ENCODE measurements around the gene SCP2.
"Not testable (repeated sequence)": the region's sequence is repeated elsewhere in the genome, so short reads cannot be mapped to it uniquely, and the experiment has no call there.

The SCP2 gene

DNA sequence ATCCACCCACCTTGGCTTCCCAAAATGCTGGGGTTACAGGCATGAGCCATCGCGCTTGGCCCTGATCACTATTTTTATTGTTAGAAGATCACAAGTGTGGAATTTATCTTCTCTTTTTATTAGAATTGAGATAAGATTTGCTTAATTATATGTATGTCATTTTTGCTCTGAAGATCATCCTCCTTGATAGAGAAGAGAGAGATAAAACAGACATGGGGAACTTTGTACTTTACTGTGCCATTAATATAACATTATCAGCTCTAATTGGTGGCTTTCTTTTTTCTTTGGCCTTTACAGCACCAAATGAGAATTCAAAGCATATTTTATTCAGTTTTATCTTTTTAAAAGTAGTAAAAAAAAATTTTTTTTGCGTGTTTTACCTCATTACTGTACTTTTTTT lies 46.8 kb downstream of the SCP2 start:
- DNase-seq (ENCODE audit: low spot score), result no peak

DNA sequence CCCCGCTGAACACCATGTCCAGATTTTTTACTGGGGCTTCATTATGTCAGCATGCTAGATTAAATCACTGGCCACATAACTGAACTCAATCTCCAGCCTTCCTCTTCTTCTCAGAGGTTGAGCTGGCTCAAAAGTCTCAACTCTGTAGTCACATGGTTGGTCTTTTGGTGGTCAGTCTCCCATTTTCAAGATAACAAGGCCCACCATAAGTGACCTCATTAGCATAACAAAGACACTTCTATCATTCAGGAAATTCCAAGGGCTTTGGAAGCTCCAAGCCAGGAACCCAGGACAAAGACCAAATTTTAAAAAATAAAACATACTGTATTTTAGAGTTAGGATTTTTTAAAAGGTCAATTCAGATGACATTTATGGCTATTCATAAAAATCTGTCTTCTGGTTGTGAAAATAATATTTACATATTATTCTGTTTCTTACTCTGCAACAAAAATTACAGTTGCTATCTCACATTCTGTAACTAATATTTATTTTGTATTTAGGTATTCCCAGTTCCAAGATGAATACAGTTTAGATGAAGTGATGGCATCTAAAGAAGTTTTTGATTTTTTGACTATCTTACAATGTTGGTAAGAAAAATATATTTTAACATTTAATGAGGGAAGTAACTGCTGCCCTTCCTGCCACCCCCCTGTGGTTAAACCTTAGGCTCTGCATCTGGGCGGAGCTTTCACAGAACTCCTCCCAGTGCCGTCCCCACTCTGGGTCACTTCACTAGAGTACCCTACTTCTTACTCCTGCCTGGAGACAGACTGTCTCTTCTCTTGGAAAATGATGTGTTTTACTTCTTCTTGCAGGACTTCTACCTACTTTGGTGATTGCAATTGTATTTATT lies 49.3 kb downstream of the SCP2 start:
- DNase-seq (ENCODE audit: low spot score), result peak; percentile 76

DNA sequence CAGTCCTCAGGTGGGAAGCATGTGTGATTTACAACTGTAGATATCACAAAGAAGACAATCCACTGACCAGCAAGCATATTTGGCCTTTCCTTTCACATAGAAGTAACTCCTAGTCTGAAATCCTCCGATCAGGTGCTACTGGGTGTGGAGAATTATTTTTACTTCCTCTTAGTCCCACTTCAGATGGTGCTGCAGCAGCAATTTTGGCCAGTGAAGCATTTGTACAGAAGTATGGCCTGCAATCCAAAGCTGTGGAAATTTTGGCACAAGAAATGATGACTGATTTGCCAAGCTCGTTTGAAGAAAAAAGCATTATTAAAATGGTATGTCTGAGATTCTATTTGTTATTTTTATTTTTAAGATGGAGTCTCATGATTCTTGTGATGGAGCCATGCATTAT lies 51.0 kb downstream of the SCP2 start:
- no peak for DNase-seq (ENCODE audit: low spot score)

DNA sequence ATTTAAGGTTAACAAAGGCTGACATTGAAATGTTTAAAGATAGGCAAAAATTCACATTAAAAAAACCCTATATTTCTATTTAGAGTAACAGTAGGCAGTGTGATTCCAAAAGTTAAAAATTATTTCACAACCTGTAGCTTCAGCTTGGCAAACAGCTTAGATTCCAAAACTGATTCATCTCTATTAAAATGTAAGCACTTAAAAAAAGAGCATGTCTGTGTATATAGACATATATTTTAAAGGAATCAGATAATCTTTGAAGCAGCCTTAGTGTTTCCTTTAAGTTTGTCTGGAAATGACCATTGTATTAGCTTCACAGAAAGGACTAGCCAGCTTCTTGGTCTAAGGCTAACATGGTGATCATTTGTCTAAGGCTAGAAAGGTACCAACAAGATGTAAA lies 65.7 kb downstream of the SCP2 start:
- DNase-seq (ENCODE audit: low spot score), result not testable (repeated sequence)

DNA sequence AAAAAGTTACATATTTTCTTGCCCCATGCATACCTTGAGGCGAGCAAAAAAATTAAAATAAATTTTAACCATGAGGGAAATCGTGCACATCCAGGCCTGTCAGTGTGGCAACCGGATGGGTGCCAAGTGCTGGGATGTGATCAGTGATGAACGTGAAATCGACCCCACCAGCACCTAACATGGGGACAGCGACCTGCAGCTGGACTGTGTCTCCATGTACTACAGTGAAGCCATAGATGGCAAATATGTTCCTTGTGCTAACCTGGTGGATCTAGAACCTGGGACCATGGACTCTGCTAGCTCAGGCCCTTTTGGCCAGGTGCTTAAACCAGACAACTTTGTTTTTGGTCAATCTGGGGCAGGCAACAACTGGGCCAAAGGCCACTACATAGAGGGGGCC lies 67.6 kb downstream of the SCP2 start:
- no peak for DNase-seq (ENCODE audit: low spot score)

DNA sequence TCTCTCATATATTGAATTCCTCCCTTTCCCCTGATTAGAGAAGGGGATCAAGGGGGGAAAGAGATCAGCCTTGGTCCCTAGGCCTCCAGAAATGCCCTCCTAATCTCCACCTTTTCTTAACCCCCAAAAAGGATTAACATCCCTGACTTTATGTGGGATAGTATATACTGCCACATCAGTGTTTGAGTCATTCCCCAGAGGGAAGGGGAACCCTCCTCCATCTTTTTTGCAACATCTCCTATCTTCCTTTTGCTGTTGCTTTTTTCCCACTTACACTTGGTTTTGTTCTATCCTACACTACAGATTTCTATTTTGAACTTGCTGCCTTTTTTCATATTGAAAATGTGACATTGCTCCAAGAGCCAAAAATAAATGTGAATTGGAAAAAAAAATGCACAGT lies 69.6 kb downstream of the SCP2 start:
- no peak for DNase-seq (ENCODE audit: low spot score)

DNA sequence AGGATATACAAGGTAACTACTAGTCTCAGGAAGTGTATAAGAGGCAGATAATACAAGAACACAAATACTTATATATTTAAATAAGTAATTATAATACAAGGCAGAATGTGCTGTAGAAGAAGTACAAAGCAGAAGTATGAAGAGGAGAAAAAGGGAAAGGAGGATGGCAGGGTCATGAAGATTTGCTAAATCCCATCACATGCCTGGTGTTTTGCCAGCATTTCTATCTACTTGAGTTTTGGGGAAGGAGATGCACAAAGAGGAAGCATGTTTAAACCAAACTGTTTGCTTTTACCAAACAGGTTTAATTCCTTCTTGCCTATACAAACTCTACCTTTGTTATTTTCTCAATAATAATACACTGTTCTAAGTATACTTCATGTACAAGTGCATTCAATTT lies 74.1 kb downstream of the SCP2 start:
- DNase-seq (ENCODE audit: low spot score), result no peak

DNA sequence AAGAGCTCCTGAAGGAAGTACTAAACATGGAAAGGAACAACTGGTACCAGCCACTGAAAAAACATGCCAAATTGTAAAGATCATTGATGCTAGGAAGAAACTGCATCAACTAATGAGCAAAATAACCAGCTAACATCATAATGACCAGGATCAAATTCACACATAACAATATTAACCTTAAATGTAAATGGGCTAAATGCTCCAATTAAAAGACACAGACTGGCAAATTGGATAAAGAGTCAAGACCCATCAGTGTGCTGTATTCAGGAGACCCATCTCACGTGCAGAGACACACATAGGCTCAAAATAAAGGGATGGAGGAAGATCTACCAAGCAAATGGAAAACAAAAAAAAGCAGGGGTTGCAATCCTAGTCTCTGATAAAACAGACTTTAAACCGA lies 79.5 kb downstream of the SCP2 start:
- DNase-seq (ENCODE audit: low spot score), result not testable (repeated sequence)

DNA sequence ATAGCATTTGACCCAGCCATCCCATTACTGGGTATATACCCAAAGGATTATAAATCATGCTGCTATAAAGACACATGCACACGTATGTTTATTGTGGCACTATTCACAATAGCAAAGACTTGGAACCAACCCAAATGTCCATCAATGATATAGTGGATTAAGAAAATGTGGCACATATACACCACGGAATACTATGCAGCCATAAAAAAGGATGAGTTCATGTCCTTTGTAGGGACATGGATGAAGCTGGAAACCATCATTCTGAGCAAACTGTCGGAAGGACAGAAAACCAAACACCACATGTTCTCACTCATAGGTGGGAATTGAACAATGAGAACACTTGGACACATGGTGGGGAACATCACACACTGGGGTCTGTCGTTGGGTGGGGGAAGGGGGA lies 83.2 kb downstream of the SCP2 start:
- DNase-seq (ENCODE audit: low spot score), result not testable (repeated sequence)

DNA sequence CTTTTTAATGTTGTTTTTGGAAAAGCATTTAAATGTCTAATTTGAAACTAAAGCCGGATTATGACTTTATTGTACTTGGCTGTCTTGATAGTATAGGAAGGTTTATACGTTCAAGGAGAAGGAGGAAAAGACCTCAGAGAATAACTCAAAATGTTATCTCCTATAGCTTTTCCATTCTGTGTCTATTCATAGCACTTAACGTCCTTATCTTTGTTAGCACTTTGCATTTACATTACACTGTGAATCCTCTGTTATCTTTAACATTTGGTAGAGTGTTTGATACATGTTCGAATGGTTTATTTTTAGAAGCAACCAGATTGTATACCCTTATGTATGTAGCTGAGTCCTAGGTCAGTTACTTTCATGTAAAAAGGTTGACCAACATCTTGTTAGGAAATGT lies 84.1 kb downstream of the SCP2 start:
- no peak for DNase-seq (ENCODE audit: low spot score)

DNA sequence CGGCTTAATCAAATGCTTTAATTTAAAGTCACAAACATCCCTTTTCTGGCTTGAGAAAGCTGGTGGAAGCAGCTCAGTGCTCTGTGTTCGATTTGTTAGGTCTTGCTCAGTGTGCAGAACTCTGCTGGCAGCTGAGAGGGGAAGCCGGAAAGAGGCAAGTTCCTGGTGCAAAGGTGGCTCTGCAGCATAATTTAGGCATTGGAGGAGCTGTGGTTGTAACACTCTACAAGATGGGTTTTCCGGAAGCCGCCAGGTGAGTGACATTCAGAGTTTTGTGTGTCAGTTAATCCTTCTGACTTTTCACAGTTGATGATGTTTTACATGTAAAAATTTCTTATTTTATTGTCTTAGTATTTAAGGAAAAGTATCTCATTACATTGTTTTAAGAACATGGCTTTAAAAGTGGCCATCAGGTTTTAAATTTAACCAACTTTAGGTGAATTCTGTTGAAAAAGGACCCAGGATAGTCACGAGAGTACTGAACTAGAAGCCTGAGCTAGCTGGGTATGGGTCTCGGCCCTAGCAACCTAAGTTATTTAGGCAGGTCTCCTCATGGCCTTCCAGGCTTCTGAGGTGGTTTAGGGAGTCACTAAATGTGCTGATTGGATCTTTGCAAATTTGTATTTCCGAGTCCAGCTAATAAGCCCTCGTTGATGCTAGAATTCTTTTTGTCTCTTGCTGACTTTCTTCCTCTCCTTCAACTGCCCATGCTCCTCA lies 87.9 kb downstream of the SCP2 start:
- DNase-seq (ENCODE audit: low spot score), result peak; percentile 88

DNA sequence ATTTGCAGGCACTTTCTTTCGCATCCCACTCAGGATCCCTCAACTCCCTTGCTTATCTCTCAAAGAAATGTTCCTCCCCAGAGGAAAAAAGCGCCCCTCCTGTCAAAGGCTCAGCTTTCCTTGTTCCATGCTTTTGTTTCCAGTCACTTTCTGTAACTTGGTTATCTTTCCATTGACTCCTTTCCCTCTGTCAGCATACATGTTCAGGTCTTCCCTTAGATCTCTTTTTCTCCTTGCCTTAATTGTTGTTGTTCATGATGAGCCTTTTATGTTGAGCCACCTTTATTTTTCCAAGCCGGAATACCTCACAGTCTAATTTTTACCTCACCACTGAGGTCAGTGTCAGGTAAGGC lies 88.4 kb downstream of the SCP2 start:
- DNase-seq (ENCODE audit: low spot score), result no peak

DNA sequence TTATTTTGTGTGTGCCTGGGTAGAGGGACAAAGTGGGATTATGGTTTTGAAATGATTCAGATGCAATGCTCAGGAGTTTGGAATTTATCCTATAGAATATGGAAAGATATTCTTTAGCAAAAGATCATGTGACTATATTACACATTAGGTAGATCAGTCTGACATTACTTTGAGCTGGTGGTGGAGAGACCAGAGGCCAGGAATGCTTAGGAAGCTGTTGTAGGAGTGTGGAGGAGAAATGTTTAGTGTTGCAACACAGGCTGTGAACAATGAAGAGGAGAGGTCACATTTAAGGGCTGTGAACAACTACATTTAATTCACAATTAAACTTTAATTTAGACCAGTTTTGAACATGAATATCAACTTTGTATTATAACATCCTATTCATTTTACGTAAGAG lies 89.6 kb downstream of the SCP2 start:
- no peak for DNase-seq (ENCODE audit: low spot score)

DNA sequence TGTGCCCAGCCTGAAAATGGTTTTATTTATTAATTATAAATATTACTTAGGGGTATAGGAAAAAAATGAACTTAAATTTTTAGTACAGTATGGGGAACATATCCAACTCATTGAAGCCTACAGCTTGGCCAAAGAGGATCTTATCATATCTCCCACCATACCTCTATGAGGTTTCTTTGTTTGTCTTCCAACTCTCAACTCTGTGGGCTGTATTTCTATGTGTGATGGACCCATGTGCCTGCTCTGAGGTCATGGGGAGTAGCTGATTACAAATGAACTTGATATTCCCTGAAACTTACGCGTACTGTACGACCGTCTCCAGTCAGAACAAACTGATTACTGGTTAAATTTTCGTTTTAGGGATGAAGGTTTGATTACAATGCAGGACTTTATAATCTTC lies 93.5 kb downstream of the SCP2 start:
- DNase-seq (ENCODE audit: low spot score), result no peak

DNA sequence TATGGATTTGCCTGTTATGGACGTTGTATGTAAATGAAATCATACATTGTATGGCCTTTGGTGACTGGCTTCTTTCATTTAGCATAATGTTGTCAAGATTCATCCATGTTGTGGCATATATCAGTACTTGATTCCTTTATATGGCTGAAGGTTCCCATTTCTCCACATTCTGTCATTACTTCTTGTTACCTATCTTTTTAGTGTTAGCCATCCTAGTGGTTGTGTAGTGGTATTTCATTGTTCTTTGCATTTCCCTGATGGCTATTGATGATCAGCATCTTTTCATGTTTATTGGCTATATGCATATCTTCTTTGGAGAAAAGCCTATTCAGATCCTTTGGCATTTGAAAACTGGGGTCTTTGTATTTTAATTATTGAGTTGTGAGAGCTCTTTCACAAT lies 95.1 kb downstream of the SCP2 start:
- DNase-seq (ENCODE audit: low spot score), result no peak

DNA sequence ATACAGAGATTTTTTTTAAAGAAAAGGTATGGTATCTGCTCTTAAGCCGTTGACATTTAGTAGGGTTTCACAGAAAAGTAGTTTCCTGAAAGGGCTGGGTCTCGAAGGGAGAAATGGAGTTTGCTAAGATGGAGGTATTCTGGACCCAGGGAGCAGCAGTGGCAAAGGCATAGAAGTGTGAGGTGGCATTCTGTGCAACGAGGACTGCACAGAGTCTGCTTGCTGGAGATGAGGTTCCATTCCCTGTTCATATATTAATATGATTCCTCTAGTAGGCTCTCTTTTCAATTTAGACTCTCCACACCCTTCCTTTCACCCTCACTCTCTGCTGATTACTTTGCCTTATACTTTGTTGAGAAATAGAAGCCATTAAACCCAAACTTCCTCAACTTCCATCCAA lies 96.5 kb downstream of the SCP2 start:
- DNase-seq (ENCODE audit: low spot score), result no peak

DNA sequence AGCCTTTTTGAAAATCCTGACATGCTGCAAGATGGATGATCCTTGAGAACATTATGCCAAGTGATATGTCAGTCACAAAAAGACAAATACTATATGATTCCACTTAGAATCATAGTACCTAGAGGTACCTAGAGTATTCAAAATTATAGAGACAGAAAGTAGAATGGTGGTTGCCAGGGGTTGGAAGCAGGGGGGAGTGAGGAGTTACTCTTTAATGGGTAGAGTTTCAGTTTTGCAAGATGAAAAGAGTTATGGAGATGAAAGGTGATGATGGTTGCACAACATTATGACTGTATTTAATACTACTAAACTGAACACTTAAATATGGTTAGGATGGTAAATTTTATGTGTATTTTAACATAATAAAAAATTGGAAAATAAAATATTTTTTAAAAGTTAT lies 97.0 kb downstream of the SCP2 start:
- no peak for DNase-seq (ENCODE audit: low spot score)

DNA sequence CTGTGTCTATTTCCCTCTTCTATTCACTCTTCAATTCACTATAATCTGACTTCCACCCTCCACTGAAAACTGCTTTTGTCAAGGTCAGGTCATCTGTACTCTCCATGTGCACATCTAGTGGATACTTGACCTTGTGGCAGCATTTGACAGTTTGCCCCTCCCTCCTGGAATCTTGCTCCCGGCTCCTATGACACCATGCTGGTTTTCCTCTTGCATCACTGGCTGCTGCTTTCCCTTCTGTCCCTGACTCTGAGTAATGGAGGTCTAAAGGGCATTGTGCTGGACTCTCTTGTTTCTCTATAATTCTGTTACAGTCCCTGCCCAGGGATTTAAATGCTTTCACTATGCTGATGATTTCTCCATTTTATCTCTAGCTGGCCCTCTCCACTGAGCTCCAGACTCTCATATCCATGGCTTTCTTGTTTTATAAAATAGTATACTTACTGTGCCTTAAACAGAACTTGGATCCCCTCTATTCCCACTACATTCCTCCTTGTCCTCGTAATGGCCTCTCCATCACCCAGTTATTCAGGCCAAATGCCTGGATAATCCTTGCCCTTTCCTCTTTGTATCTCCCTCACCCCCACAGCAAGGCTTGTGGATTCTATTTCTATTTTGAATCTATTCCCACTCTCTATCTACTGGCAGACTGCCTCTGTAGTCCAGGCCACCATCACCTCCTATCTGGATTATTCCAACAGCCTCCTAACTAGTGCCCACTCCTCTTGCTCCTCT lies 98.1 kb downstream of the SCP2 start:
- peak; percentile 40 for DNase-seq (ENCODE audit: low spot score)

DNA sequence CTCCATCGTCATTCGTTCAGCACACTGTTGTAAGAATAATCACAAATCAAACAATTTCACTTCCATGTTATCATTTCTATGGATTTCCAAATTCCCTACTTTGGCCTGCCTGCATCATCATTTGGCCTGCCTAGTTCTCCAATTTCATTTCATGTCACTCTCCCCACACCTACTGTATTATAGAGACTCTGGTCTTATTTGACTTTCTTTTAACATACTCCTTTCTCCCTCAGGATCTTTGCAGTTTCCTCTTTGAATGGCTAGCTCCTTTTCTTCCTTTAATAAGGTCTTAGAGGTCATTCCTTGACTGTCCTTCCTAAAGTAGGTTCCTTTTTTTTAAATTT lies 98.7 kb downstream of the SCP2 start:
- DNase-seq (ENCODE audit: low spot score), result no peak

DNA sequence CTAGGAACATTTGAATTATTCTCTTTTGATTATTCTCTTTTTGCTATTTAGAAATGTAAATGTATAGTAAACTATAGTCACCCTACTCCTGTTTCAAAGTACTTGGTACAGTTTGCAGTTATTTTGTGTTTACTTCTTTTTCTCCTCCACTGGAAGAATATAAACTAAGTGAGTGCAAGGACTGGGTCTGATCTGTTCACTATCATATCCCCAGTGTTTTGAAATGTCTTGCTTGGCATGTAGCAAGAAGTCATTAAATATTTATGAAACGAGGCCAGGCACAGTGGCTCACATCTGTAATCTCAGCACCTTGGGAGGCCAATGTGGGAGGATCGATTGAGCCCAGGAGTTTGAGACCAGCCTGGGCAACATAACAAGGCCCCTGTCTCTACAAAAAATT lies 99.2 kb downstream of the SCP2 start:
- no peak for DNase-seq (ENCODE audit: low spot score)

DNA sequence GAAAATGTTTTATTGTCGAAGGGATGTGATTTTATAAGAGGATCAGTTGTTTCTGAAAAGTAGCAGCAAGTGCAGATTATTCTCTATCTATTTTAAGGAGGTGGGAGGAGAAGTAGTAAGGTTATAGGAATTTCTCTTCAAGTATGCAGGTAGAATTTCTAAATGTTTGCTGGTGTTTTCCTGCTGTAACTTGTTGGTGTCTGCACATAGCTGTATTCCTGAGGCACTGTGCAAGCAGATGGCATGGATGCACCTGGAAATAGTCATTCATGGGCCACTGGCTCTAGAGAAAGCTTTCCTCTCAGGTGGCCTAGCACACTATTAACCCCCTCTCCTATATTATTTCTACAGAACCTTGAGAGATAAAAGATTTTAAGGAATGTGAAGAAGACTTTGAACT lies 104.7 kb downstream of the SCP2 start:
- no peak for DNase-seq (ENCODE audit: low spot score)

DNA sequence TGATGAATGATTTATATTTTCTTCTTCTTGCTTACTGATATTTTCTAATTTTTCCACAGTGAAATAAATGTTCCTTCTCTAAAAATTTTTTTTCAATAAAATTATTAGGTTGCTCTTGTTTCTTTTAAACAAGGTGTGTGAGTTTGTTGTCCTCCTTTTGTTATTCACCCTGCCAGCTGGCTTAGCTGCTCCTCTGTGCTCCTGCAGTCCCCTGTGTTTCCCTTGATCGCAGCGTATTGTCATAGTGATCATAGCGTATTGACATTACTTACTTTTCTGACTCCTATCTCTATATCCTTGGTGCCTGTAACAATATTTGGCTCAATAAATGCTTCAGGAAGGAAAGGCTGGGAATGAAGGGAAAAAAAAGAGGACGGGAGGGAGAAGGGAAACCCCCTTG lies 110.1 kb downstream of the SCP2 start:
- peak; percentile 38 for DNase-seq (ENCODE audit: low spot score)

DNA sequence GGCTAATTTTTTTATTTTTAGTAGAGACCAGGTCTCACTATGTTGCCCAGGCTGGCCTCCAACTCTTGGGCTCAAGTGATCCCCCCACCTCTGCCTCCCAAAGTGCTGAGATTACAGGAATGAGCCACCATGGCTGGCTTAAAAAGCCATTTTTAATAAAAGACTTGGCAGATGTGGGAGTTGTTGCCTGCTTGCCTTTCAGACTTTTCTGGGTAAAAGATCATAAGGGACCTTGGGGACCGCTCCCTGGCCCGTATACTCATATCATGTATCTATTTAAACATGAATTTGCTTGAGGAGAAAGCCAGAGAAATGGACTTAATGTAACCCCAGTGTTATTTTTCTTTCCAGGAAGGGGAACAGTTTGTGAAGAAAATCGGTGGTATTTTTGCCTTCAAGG lies 111.5 kb downstream of the SCP2 start:
- no peak for DNase-seq (ENCODE audit: low spot score)
